HG02759 (cell line): Measurements from ENCODE around the gene GMDS.

Experiments used
- ATAC-seq: cut with Tn5 transposase; IDR thresholded peaks from one replicate; pipeline ENCODE4 v1.9.1; 2021; ENCODE audit warnings: mild to moderate bottlenecking, moderate library complexity; ENCODE audit not compliant: unreplicated experiment

Gene GMDS

GRCh38 chr6:2245103-2245876, at the start of gene GMDS:
GMDS (minus strand) TSS chr6:2245605.
- ATAC-seq = peak; percentile 94

- no peak for ATAC-seq
These were observed 40.1 kb upstream of the GMDS start for GRCh38 chr6:2285510-2285909.

GRCh38 chr6:2275892-2276242, 30.5 kb upstream of the GMDS start:
- ATAC-seq = no peak

GRCh38 chr6:2274981-2275891, 29.8 kb upstream of the GMDS start:
- ATAC-seq = no peak

- ATAC-seq = no peak
These were observed 27.3 kb upstream of the GMDS start for GRCh38 chr6:2272696-2273095.

GRCh38 chr6:2270054-2270453, 24.6 kb upstream of the GMDS start:
- no peak for ATAC-seq

GRCh38 chr6:2266841-2267240, 21.4 kb upstream of the GMDS start:
- no peak for ATAC-seq

- ATAC-seq = no peak
These were observed 20.8 kb upstream of the GMDS start for GRCh38 chr6:2266031-2266795.

- ATAC-seq = no peak
These were observed 19.5 kb upstream of the GMDS start for GRCh38 chr6:2264932-2265331.

- ATAC-seq = no peak
These were observed 18.5 kb upstream of the GMDS start for GRCh38 chr6:2263896-2264295.

- no peak for ATAC-seq
These were observed 14.2 kb upstream of the GMDS start for GRCh38 chr6:2259574-2259973.

- ATAC-seq = no peak
These were observed 13.6 kb upstream of the GMDS start for GRCh38 chr6:2259002-2259494.

- ATAC-seq = no peak
These were observed 12.7 kb upstream of the GMDS start for GRCh38 chr6:2258112-2258511.

GRCh38 chr6:2257363-2257762, 12.0 kb upstream of the GMDS start:
- no peak for ATAC-seq

- ATAC-seq = no peak
These were observed 9.3 kb upstream of the GMDS start for GRCh38 chr6:2254747-2255146.

- no peak for ATAC-seq
These were observed 3.7 kb upstream of the GMDS start for GRCh38 chr6:2249126-2249525.

- no peak for ATAC-seq
These were observed 2.3 kb upstream of the GMDS start for GRCh38 chr6:2247664-2248063.

- ATAC-seq = peak; percentile 7
These were observed 765 bp upstream of the GMDS start for GRCh38 chr6:2245877-2246863.

- no peak for ATAC-seq
These were observed 923 bp downstream of the GMDS start for GRCh38 chr6:2244261-2245102.
